SK-N-SH (cell line): ENCODE results near the gene NAV2.

ENCODE experiments used
- FOXJ3 ChIP-seq: sonication (generic); formaldehyde crosslinking; IDR thresholded peaks from 2 replicates; pipeline ENCODE4 v1.5.1; 2020; ENCODE audit warnings: mild to moderate bottlenecking, missing genetic modification reagents
- JUND ChIP-seq: IDR thresholded peaks from 2 replicates; pipeline ENCODE4 v1.4.0; 2012
- RAD21 ChIP-seq: IDR thresholded peaks from 2 replicates; pipeline ENCODE4 v1.6.1; 2012; ENCODE audit warnings: mild to moderate bottlenecking, low read length
- TAF1 ChIP-seq: IDR thresholded peaks from 2 replicates; pipeline ENCODE4 v1.6.1; 2012; ENCODE audit warnings: low read depth, mild to moderate bottlenecking, low read length, moderate library complexity, borderline replicate concordance
- TF ChIP-seq, protein P1 (sequence below): IDR thresholded peaks from 2 replicates; pipeline ENCODE4 v1.4.0; 2012; ENCODE audit warnings: low read depth
- TF ChIP-seq, protein P2 (sequence below): fragments of 200-600 bp; sonication (generic); IDR thresholded peaks from 2 replicates; pipeline ENCODE4 v1.6.1; 2017; ENCODE audit warnings: antibody characterized with exemption, mild to moderate bottlenecking, moderate library complexity

DNA sequence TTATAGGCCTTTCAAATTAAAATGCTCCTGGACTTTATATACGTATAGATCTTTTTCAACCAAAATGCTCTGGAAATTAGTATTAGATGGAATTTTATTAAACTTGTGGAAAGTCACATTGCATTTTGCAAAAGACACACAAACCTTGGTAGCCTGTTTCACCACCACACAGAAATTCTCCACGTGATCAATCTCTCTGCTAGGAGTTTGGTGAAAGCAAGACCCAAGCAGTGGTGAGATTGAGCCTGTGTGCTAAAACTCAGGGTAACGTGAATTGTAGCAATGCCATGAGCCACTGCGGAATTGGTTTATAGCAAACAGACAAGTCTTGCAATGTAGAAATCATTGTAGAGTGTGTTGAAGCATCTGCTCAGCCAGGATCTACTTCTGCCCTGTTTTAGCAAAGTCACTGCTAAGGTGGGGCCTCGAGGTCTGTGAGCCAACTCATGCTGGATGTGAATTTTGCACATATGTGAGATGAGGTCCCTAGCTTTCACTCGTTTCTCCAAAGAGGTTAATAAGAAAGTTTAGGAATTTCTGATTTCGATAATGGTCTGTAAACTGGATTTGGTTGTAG lies 262.9 kb downstream of the NAV2 start:
- TF ChIP-seq TAF1 (no peak), JUND (no peak), RAD21 (no peak), FOXJ3 (no peak)
- TF ChIP-seq, protein P1, sequence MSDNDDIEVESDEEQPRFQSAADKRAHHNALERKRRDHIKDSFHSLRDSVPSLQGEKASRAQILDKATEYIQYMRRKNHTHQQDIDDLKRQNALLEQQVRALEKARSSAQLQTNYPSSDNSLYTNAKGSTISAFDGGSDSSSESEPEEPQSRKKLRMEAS: no peak
- TF ChIP-seq, protein P2, sequence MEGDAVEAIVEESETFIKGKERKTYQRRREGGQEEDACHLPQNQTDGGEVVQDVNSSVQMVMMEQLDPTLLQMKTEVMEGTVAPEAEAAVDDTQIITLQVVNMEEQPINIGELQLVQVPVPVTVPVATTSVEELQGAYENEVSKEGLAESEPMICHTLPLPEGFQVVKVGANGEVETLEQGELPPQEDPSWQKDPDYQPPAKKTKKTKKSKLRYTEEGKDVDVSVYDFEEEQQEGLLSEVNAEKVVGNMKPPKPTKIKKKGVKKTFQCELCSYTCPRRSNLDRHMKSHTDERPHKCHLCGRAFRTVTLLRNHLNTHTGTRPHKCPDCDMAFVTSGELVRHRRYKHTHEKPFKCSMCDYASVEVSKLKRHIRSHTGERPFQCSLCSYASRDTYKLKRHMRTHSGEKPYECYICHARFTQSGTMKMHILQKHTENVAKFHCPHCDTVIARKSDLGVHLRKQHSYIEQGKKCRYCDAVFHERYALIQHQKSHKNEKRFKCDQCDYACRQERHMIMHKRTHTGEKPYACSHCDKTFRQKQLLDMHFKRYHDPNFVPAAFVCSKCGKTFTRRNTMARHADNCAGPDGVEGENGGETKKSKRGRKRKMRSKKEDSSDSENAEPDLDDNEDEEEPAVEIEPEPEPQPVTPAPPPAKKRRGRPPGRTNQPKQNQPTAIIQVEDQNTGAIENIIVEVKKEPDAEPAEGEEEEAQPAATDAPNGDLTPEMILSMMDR: no peak
